ENCODE results near the gene TSEN2.
A peak's percentile ranks its signal among the peaks of the same experiment; 100 is the strongest.
"Not testable (repeated sequence)": the region's sequence is repeated elsewhere in the genome, so short reads cannot be mapped to it uniquely, and the experiment has no call there.

The TSEN2 gene

DNA sequence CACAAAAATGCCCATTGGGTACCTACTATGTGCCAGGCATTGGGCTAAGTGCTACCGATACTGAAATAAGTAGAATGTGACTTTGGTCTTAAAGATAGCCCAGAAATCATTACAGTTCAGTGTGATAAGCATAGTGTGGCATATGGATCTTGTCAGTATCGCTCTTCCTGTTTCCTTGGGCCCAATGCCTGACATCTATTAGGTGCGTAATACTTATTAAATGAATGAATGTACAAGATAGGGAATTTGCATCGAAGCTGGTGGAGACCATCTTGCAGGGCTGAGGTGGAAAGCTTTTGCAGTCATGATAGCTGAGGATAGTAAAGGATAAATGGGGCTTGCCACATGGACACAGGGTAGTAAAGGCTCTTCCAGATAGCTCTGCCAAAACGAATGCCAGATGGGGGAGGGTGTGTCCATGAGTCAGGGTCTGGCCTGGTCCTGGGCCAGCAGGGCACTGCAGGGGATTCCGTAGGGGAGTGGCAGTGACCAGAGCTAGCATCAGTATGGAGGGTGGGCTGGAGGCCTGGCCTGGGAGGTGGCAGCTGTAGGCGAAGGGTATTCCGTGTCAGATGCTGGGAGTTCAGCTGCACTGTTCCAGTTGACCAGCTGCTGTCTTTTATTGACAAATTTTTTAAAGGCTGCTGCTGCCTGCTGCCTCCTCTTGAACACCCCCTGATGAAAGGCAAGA, 23.5 kb downstream of the TSEN2 start:
- no peak for DNase-seq

DNA sequence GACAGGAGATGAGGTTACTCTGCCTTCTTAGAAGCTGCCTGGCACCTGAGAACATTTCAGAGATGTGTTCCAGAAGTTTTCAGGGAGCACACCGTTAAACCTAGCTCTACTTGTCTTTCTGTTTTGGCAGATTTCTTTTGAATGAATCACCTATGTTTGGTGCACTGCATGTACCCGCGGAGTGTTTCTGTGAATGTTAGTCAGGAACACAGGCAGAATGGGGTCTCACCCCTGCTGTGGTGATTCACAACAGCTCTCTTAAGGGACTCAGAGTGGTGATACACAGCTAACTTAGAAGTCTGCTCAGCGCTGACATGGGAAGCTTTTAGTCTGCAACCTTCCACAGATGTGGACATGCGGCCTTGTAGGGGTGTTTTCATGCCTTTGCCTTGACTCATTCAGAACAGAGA, 24.0 kb downstream of the TSEN2 start:
- no peak for DNase-seq

DNA sequence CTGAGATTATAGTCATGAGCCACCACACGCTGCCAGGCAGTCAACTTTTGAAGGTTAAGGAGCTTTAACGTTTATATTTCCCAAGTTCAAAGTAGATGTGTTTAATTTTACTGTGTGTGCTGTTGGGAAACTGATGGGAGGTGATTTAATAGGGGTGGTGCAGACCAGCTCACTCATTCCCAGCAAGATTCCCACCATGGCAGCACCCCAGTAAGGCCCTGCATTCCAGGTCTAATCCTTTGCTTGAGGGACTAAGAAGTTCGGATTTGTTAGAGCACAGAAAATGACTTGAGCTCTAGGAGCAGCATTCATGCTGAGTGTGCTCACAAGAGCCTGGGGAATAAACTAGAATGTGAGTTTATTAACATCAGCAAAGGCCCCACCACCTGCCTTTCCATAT, 25.2 kb downstream of the TSEN2 start:
- DNase-seq: no peak

DNA sequence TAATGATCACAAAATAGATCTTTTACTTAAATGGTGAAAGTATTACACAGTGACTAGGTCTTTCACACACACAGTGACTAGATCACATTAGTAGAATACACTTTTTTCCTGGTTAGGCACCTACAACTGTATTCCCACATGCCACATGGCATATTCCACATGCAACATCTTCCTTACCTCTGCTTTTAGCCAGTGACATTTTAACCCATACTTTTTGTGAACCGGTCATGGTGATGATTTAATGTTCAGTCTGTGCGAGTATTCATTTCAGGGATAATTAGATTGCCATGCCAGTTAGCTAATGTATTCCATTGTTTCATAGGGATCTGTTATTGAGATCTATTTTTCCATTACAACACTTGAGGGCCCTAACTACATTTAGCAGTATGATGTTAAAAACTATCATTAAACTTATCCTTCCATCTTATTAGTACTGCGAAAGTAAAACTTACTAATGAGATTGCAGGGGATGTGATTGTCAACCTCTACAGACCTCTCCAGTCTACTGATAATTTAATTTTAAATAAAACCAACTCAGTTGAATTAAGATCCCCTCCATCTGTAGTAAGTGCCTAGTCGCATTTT, 28.3 kb downstream of the TSEN2 start:
- no peak for DNase-seq

DNA sequence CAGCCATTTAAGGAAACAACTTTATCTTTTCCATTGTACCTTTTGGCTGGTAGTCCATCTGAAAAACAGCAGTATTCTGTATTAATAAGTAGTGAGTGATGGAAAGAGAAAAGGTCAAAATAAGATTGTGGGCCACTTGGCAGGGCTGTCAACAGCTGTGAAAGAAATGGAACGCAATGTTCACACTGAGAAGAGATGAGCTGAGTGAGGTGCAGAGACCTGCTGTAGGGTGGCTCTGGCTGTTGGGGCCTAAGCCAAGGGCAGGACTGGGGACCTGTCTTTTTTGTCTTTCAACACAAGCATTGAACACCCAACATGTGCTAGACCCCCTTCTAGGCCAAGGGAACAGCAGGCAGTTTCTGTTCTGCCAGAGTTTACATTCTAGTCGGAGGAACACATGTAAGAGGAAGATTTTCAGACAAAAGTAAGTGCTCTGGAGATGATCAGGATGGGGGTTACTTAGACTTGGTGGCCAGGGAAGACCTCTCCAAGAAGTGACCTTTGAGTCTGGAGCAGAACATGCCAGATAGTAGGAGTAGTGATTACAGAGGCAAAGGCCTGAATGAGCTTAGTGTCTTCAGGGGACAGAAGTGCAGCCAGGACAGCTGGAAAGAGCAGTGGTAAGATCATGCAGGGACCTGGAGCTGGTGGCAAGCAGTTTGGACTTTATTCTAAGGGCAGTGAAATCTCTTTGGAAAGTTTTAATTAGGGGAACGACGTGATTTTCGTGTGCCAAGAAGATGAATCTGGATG, 29.6 kb downstream of the TSEN2 start:
- DNase-seq: no peak

DNA sequence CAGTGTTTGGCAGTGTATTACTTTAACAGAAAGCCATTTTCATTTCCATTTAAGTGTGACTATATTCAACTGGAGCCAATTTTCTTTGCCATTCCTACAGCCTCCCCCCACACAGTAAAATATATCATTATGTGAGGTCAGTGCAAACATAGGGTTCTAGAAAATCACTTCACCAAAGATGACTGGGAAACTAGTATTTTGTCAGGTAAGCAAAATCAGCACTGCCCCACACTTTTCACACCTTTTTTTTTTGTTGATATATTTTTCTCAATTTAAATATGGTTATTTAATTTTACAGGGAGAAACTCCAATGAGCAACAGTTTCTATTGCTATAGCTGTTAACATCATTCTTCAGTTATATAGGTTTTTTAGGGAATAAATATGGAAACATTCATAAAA, 31.4 kb downstream of the TSEN2 start:
- DNase-seq: no peak

DNA sequence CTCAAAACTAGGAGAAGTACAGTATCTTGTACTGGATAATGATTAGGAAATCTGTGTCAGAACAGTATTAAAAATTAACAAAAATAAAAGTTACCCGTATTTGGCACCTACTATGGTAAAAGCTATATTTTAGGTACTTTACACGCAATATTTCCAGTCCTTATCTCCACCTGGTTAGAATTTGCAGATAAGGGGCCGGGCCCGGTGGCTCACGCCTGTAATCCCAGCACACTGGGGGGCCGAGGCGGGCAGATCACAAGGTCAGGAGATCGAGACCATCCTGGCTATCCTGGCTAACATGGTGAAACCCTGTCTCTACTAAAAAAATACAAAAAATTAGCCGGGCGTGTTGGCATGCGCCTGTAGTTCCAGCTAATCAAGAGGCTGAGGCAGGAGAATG, 32.6 kb downstream of the TSEN2 start:
- no peak for DNase-seq

DNA sequence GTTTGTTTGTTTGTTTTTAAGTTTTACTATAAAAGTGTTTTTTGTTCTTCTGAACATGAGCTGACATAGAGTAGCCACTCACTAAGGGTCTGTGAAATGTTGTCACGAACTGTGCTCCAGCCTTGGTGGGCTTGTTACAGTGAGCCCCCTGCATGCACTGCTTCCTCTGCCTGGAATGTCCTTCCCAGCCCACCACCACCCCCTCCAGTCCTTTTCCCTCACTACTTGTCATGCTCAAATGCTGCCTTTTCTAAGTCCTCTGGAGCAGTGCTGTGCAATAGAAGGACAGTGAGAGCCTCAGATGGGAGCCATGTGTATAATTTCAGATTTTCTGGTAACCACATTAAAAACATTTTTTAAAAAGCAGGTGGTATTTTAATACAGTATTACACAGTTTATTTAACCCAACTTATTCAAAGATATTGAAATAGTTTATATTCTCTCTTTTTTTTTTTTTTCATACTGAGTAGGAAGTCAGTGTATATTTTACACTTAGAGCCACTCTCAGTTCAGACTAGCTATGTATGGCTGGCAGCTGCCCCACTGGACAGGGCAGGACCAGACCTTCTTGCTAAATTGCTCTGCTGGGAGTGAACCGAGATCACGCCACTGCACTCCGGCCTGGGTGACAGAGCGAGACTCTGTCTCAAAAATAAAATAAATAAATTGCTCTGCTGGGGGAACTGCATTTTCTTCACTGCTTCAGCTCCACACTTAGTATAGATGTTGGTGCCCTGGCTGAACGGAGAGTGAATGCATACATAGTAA, 34.2 kb downstream of the TSEN2 start:
- no peak for DNase-seq

DNA sequence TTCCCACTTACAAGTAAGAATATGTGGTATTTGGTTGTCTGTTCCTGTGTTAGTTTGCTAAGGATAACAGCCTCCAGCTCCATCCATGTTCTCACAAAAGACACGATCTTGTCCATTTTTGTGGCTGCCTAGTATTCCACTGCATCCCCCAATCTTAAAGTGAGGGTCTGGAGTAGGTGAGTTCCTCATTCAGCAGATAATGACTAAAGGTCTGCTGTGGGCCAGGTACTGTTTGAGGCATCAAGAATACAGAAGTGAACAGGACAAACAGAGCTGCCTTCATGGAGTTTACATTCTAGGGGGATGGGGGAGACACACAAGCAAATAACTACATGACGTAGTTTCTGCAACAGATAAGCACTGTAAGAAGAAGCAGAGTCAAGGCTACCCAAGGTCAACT, 36.7 kb downstream of the TSEN2 start:
- DNase-seq: no peak

DNA sequence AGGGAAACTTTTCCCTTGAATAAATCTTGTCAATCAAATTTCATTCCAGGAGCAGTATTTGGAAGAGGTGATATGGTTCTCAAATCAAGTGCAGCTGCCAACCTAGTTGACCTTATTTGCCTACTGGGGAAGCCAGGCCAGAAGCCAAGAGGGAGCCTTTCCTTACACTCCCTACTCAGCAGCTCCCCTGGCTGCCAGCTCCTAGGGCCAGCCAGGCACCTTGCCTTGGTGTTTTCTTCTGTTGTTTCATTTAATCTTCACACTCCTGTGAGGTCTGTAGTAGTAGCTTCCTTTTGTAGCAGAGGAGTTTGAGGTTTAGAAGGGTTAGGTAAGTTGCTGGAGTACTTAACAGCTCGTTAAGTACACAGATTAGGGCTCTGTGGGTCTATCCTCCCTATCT, 38.4 kb downstream of the TSEN2 start:
- no peak for DNase-seq

DNA sequence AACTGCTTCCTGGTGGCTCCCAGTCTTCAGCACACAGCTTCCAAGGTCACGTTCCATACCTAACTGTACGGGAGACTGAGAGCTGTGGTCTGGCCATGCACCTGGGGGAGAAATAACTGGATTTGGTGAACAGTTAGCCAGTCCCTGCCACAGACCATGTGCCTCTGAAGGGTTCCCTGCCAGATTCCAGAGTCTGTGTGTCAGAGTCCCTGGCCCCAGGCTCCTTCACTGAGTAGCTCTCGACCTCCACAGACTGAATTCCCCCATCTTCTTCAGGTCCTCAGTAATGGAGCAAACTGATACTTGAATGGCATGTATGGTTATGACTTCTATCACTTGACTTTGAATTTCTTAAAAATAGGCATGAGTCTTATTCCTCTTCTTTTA, 43.5 kb downstream of the TSEN2 start:
- no peak for DNase-seq

DNA sequence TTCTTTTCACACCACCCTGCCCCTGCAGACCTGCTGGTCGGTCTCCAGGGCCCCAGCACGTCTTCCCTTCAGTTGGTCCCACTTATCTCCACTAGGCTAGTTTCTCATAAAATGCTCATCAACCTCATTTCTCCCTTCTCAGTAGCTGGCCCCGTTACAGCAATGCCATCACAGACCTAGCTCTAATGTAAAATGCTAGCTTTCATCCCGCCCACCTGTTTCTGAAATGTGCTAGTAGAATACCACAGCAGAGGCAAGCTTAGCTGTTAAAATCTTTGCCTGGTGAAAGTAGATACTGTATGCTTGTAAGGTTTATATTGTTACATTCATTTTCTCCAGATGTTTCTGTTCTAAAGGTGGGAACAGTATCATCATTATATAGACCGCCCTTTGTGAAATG, 47.9 kb downstream of the TSEN2 start:
- no peak for DNase-seq

DNA sequence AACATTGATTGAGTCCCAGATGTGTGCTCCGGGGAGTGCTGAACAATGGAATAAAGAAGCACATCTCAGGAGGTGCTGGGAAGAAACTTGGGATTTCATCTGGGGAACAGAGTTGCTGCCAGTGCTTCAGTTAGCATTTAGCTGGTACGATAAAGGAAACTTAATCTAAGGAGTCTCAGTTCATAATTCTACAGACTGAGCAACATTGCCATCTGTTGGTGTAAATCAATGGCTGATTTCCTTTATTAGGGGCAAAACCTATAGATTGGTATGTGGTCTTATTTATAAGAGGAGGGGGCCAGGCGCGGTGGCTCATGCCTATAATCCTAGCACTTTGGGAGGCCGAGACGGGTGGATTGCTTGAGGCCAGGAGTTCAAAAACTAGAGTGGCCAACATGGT, 52.1 kb downstream of the TSEN2 start:
- no peak for DNase-seq

DNA sequence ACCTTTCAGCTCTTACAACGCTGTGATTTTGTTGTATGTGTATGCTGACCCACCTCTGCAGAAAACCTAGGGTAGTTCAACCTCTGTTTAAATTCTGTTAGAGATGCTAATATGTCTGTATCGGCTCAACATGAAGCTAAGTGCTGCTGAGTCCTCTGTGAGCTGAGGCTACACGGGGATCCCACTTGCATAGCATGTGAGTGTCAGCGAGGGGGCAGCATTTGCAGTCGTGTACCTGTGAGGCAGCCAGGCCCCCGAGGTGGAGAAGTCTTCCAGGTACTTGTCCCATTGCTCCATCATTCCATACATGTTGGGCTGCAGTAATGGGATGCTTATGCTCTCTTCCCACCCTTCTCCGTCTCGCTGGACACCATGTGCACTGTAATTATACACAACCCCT, 57.3 kb downstream of the TSEN2 start:
- no peak for DNase-seq

DNA sequence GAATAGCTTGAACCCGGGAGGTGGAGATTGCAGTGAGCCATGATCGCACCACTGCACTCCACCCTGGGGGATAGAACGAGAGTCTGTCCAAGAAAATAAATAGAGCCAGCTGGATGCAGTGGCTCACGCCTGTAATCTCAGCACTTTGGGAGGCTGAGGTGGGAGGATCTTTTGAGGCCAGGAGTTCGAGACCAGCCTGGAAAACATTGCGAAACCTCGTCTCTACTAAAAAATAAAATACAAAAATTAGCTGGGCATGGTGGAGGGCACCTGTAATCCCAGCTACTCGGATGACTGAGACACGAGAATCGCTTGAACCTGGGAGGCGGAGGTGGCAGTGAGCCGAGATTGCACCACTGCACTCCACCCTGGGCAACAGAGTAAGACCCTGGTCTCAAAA, 59.2 kb downstream of the TSEN2 start:
- not testable (repeated sequence) for DNase-seq

DNA sequence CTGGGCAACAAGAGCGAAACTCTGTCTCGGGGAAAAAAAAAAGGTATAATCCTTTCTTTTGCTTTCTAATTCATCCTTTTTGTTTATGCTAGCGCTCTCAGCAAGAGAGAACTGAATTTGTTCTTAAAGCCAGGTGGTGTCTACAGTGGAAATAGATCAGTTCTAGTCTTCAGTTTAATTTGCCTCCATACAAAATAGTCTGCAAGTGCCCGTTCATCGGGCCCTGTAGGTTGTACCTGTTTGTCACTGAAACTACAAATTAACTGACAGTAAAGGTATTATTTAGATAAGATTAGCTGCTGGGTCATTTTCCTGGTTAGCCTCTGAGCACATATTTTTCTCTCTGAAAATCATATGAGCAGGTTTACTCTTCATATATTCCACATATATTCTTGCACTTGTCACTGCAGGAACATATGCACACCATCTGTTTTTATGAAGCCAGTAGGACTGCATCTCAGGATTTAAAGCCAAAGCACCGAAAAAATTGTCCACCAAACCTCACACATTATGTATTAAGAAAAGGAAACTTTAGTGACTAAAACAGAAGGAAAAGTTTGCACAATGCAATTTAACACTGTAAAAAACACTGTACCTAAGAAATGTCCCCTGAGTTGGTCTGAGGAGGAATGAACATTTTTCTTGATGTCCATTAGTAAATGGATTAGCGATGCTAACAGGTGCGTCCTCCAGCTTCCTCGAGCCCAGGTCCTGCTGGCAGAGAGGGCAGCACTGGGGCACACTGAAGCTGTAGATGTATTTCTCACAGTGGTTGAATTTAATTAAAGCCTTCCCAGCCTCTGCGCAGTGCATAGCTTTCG, 60.6 kb downstream of the TSEN2 start:
- DNase-seq: no peak

DNA sequence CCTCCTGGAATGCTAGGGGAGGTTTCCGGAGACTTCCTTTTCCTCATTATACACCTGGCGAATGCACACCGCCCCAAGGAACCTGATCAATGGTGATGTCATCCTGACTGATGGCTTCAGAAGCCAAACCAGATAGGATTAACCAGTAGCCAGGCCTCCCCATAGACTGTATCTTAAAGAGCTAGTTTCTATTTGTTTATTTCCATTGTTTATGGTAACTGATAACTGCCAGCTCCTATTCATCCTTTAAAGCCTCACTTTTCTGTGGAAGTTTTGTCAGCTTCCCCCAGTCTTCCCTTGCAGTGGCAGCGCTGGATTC, 61.2 kb downstream of the TSEN2 start, which contains the start of gene MKRN2OS:
Gene MKRN2OS, minus strand, starts transcription at position 27 of the 319 bp plus-strand sequence. CDS start 35 bp downstream, outside the sequence.
- DNase-seq: no peak

DNA sequence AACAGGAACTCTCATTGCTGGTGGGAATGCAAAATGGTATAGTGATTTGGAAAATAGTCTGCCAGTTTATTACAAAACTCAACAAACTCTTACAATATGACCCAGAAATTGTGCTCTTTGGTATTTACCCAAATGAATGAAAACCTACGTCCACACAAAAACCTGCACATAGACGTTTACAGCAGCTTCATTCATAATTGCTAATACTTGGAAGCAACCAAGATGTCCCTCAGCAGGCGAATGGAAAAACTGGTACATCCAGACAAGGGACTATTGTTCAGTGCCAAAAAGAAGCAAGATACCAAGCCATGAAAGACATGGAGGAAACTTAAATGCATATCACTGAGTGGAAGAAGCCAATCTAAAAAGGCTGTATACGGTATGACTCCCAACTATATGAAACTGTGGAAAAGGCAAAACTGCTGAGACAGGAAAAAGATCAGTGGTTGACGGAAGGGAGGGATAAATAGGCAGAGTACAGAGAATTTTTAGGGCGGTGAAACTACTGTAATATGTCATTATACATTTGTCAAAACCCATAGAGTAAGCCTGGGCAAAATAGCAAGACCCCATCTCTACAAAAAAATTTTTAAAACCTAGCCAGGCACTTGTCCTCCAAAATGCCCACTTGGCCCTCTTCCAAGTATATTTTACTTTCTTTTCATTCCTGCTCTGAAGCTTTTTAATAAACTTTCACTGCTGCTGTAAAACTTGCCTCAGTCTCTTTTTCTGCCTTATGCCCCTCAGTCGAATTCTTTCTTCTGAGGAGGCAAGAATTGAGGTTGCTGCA, 65.9 kb downstream of the TSEN2 start:
- DNase-seq: no peak

DNA sequence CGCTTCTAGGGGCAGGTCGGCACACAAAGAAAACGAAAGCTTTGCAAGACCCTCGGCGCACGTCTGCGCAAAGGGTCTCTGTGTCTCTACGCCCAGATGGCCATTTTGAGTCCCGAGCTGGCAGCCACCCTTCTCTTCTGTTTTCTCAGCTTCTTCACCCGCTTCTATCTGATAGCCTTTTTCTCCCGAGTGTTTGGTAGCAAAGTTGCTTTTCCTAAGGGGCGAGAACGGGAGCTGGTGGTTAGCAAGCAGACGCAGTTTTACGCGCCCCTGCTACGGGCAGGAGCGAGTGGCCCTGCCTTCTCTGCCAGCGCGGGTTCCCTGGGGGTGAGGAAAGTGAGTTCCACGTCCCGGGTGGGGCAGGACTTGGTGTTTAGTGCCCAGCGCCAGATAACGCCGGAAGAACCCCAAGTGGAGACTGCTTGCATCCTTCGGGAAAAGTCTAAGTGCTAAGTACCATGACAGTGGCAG, 69.7 kb downstream of the TSEN2 start:
- no peak for DNase-seq

DNA sequence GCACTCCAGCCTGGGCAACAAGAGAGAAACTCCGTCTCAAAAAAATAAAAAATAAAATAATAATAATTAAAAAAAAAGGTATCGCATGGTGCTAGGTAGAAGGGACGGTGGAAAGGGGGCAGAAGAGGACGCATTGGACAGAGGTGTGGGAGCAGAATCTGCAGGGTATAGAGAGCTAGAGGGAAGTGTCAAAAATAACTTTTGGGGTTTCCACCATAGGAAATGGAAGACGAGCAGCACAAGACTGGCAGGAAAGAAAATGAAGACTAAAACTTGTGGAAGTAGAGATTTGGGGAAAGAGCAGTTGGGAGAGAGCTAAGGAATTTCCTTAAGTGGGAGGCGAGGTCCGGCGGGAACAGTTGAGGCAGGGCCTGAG, 72.0 kb downstream of the TSEN2 start:
- DNase-seq: no peak

DNA sequence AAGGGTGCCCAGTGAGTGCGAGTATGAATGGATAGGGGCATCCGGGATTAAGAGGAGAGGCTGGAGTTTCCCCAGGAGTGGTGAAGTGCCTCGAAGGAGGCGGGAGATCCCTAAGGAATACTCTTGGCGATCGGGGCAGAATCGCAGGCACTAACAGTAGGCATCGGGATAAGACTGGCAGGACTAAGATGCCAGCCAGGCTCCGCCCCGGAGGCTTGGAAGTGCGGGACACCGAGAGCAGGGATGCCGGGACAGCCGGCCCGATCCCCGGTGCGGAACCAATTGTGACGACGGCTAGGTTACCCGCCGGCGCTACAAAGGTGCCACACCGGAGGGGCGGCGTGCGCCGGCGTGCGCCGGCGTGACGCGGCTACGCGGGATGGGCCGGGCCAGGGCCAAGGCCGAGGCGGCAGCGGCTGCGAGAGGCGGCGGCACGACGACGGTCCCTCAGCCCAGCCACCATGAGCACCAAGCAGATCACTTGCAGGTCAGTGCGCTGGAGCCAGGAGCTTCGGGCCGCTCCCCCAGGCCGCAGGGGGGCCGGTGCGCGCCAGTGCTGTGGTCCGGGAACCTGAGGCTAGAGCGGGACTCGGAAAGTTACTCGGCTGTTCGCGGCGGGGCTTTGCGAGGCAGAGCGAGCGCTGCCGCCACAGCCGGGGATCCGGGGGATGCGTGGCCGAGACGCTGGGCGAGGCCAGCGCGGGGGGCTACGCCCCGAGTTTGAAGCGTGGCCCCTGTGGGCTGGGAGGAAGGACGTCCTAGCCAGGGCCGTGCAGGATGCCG, 72.6 kb downstream of the TSEN2 start, which contains the start of gene MKRN2:
Gene MKRN2, plus strand, starts transcription at position 398 of the 783 bp plus-strand sequence. Its CDS starts 64 bp downstream, at position 462.
- DNase-seq: peak; percentile 76

Data from stimulated activated naive CD4-positive, alpha-beta T cell treated with Interleukin-2 at 50 U/mL for 16 hours (primary cell).